OCI-LY3 (cell line): ENCODE results near the gene TP53I11.

ENCODE experiments used
- H2AFZ ChIP-seq: fragments of 200-600, 300-600 bp; shearing (Covaris generic); 2 replicates; pipeline ENCODE4 v1.6.0; 2014; ENCODE audit warnings: antibody characterized with exemption, low read depth, low read length
- H3K27ac ChIP-seq: fragments of 200-600, 300-600 bp; sonication (generic); 2 replicates; pipeline ENCODE4 v1.5.1; 2014; ENCODE audit warnings: mild to moderate bottlenecking, low read length, moderate library complexity, mixed read lengths
- H3K27me3 ChIP-seq: fragments of 200-600, 300-600 bp; sonication (generic); 2 replicates; pipeline ENCODE4 v1.6.1; 2014; ENCODE audit warnings: low read depth, low read length, mixed read lengths
- H3K36me3 ChIP-seq: fragments of 200-600, 300-600 bp; sonication (generic); replicated peaks from 2 replicates; pipeline ENCODE3; 2014; ENCODE audit warnings: low read depth, low read length, mixed read lengths
- H3K4me1 ChIP-seq: fragments of 300-600, 200-600 bp; sonication (generic); 2 replicates; pipeline ENCODE4 v1.6.1; 2014; ENCODE audit warnings: low read length, mixed read lengths
- H3K4me2 ChIP-seq: fragments of 200-600, 300-600 bp; sonication (generic); 2 replicates; pipeline ENCODE4 v1.6.1; 2014; ENCODE audit warnings: low read length, mixed read lengths
- H3K4me3 ChIP-seq: fragments of 300-600, 200-600 bp; sonication (generic); 2 replicates; pipeline ENCODE4 v1.5.1; 2014; ENCODE audit warnings: antibody characterized with exemption, mild to moderate bottlenecking, low read length, moderate library complexity
- H3K79me2 ChIP-seq: fragments of 300-600, 200-600 bp; shearing (Covaris generic); 2 replicates; pipeline ENCODE4 v1.6.1; 2014; ENCODE audit warnings: mild to moderate bottlenecking, low read length, mixed read lengths
- H3K9ac ChIP-seq: fragments of 300-600, 200-600 bp; shearing (Covaris generic); 2 replicates; pipeline ENCODE4 v1.6.0; 2014; ENCODE audit warnings: mild to moderate bottlenecking, low read length, moderate library complexity
- H3K9me3 ChIP-seq: fragments of 200-600, 300-600 bp; shearing (Covaris generic); 2 replicates; pipeline ENCODE4 v1.6.1; 2014; ENCODE audit warnings: low read length, mixed read lengths; ENCODE audit not compliant: insufficient read depth
- H4K20me1 ChIP-seq: fragments of 200-600, 300-600 bp; sonication (generic); 2 replicates; pipeline ENCODE4 v1.6.1; 2016; ENCODE audit warnings: low read length, mixed read lengths; ENCODE audit not compliant: insufficient read depth
- CTCF ChIP-seq: fragments of 200-600, 300-600 bp; sonication (generic); IDR thresholded peaks from 2 replicates; pipeline ENCODE4 v1.5.1; 2014; ENCODE audit warnings: antibody characterized with exemption, low read length, low read depth
- EZH2phosphoT487 ChIP-seq: fragments of 200-600 bp; shearing (Covaris generic); IDR thresholded peaks from 2 replicates; pipeline ENCODE4 v1.6.1; 2018; ENCODE audit warnings: antibody characterized with exemption, mixed run types, low read depth

TP53I11 gene

GRCh38 chr11:44964526-44965209, 14.0 kb upstream of the TP53I11 start:
- no peak overlapping the region for H3K27ac ChIP-seq
- no peaks in the 10 kb centered on the region for H3K4me1 ChIP-seq

GRCh38 chr11:44963948-44964347, 13.3 kb upstream of the TP53I11 start:
- H3K27ac ChIP-seq = no peak overlapping the region
- no peaks in the 10 kb centered on the region for H3K36me3 ChIP-seq
- H4K20me1 ChIP-seq = no peaks in the 10 kb centered on the region
- no peak overlapping the region for H2AFZ ChIP-seq
- no peak overlapping the region for H3K9ac ChIP-seq
- no peaks in the 10 kb centered on the region for H3K4me1 ChIP-seq
- no peaks in the 10 kb centered on the region for H3K79me2 ChIP-seq
- H3K9me3 ChIP-seq = no peaks in the 10 kb centered on the region
- no peak overlapping the region for H3K4me3 ChIP-seq
- no peak overlapping the region for H3K4me2 ChIP-seq
- no peak for TF ChIP-seq CTCF
- TF ChIP-seq EZH2phosphoT487 = no peak
- H3K27me3 ChIP-seq = 0 out of 2 replicates have a peak, but pooled peaks cover 2% of the 10 kb centered on the region

More at GRCh38 chr11:44964526-44965209, 14.0 kb upstream of the TP53I11 start:
- TF ChIP-seq EZH2phosphoT487 (no peak), CTCF (no peak)
- H3K27me3 ChIP-seq = 0 out of 2 replicates have a peak, but pooled peaks cover 2% of the 10 kb centered on the region
- H4K20me1 ChIP-seq = no peaks in the 10 kb centered on the region
- no peak overlapping the region for H3K4me3 ChIP-seq
- no peak overlapping the region for H3K9ac ChIP-seq
- no peaks in the 10 kb centered on the region for H3K9me3 ChIP-seq
- no peak overlapping the region for H3K4me2 ChIP-seq
- no peak overlapping the region for H2AFZ ChIP-seq
- H3K79me2 ChIP-seq = no peaks in the 10 kb centered on the region
- no peaks in the 10 kb centered on the region for H3K36me3 ChIP-seq

GRCh38 chr11:44963136-44963535, 12.5 kb upstream of the TP53I11 start:
- H3K36me3 ChIP-seq = no peaks in the 10 kb centered on the region
- no peak overlapping the region for H3K4me3 ChIP-seq
- no peaks in the 10 kb centered on the region for H3K4me1 ChIP-seq
- H3K9ac ChIP-seq = no peak overlapping the region
- no peak overlapping the region for H3K27ac ChIP-seq
- H3K9me3 ChIP-seq = no peaks in the 10 kb centered on the region
- no peaks in the 10 kb centered on the region for H4K20me1 ChIP-seq
- H3K4me2 ChIP-seq = no peak overlapping the region
- H3K79me2 ChIP-seq = no peaks in the 10 kb centered on the region
- no peak overlapping the region for H2AFZ ChIP-seq
- 0 out of 2 replicates have a peak, but pooled peaks cover 2% of the 10 kb centered on the region for H3K27me3 ChIP-seq
- TF ChIP-seq EZH2phosphoT487 = no peak
- TF ChIP-seq CTCF = no peak

- Histone ChIP-seq H3K9me3 (no peaks in the 10 kb centered on the region), H3K27ac (no peak overlapping the region), H3K4me3 (no peak overlapping the region), H3K79me2 (no peaks in the 10 kb centered on the region), H3K4me2 (no peak overlapping the region), H3K4me1 (no peaks in the 10 kb centered on the region), H3K27me3 (0 out of 2 replicates have a peak, but pooled peaks cover 2% of the 10 kb centered on the region), H3K9ac (no peak overlapping the region), H3K36me3 (no peaks in the 10 kb centered on the region), H2AFZ (no peak overlapping the region), H4K20me1 (no peaks in the 10 kb centered on the region)
- TF ChIP-seq CTCF (no peak), EZH2phosphoT487 (no peak)
Observed at GRCh38 chr11:44962464-44962863, 11.8 kb upstream of the TP53I11 start.
